Measurements from ENCODE around the gene RECQL5. TPM values are rescaled to one million over a fixed set of nuclear protein-coding genes. Genes with fewer than 3 reads are reported as not detected.

Gene RECQL5
- total RNA-seq, 1 donor from 2014 or later: 44.0 TPM

- Histone ChIP-seq H3K9me3 (no peaks in the 10 kb centered on the region), H3K4me1 (peaks cover 24% of the 10 kb centered on the region), H3K36me3 (no peaks in the 10 kb centered on the region), H3K4me3 (no peak overlapping the region), H3K27ac (no peak overlapping the region), H3K27me3 (no peaks in the 10 kb centered on the region)
- no peak for DNase-seq (ENCODE audit: extremely low spot score in 2 of 2)
- intact Hi-C loops (cut with DNase I): no loop called here
- TF ChIP-seq POLR2A (IDR thresholded peaks at IDR 0.05) (no peak), POLR2AphosphoS5 (IDR thresholded peaks at IDR 0.05; ENCODE audit: insufficient read depth in 1 of 2, low read depth in 1 of 2) (no peak), CTCF (IDR thresholded peaks at IDR 0.05) (no peak)
Measured at GRCh38 chr17:75592348-75593020, 74.5 kb downstream of the RECQL5 start.

GRCh38 chr17:75591722-75592302 lies 75.1 kb downstream of the RECQL5 start:
- Histone ChIP-seq H3K4me1 (peaks cover 31% of the 10 kb centered on the region), H3K36me3 (no peaks in the 10 kb centered on the region), H3K27me3 (no peaks in the 10 kb centered on the region), H3K9me3 (no peaks in the 10 kb centered on the region), H3K27ac (no peak overlapping the region), H3K4me3 (no peak overlapping the region)
- intact Hi-C loops (cut with DNase I): no loop called here
- no peak for TF ChIP-seq POLR2A (IDR thresholded peaks at IDR 0.05)
- TF ChIP-seq POLR2AphosphoS5 (IDR thresholded peaks at IDR 0.05; ENCODE audit: insufficient read depth in 1 of 2, low read depth in 1 of 2): no peak
- no peak for TF ChIP-seq CTCF (IDR thresholded peaks at IDR 0.05)
- no peak for DNase-seq (ENCODE audit: extremely low spot score in 2 of 2)

GRCh38 chr17:75590849-75591721 lies 75.9 kb downstream of the RECQL5 start:
- Histone ChIP-seq H3K36me3 (no peaks in the 10 kb centered on the region), H3K27ac (no peak overlapping the region), H3K4me1 (peaks cover 33% of the 10 kb centered on the region), H3K9me3 (no peaks in the 10 kb centered on the region), H3K27me3 (no peaks in the 10 kb centered on the region), H3K4me3 (no peak overlapping the region)
- intact Hi-C loops (cut with DNase I): no loop called here
- TF ChIP-seq POLR2A (IDR thresholded peaks at IDR 0.05) (no peak), POLR2AphosphoS5 (IDR thresholded peaks at IDR 0.05; ENCODE audit: insufficient read depth in 1 of 2, low read depth in 1 of 2) (no peak), CTCF (IDR thresholded peaks at IDR 0.05) (no peak)
- no peak for DNase-seq (ENCODE audit: extremely low spot score in 2 of 2)

GRCh38 chr17:75590314-75590761 lies 76.6 kb downstream of the RECQL5 start:
- DNase-seq (ENCODE audit: extremely low spot score in 2 of 2): no peak
- no peak for TF ChIP-seq POLR2AphosphoS5 (IDR thresholded peaks at IDR 0.05; ENCODE audit: insufficient read depth in 1 of 2, low read depth in 1 of 2)
- no peak for TF ChIP-seq CTCF (IDR thresholded peaks at IDR 0.05)
- no peak for TF ChIP-seq POLR2A (IDR thresholded peaks at IDR 0.05)
- Histone ChIP-seq H3K9me3 (no peaks in the 10 kb centered on the region), H3K4me1 (peaks cover 33% of the 10 kb centered on the region), H3K4me3 (peak overlapping the region in 1 of 2 donors; percentile 71), H3K27me3 (no peaks in the 10 kb centered on the region), H3K36me3 (no peaks in the 10 kb centered on the region), H3K27ac (peak overlapping the region; percentile 91)
- intact Hi-C loops (cut with DNase I): no loop called here

Measured in vagina (tissue), 2 donors.